Measurements from ENCODE around the gene SNRPB2.

SNRPB2 gene

DNA sequence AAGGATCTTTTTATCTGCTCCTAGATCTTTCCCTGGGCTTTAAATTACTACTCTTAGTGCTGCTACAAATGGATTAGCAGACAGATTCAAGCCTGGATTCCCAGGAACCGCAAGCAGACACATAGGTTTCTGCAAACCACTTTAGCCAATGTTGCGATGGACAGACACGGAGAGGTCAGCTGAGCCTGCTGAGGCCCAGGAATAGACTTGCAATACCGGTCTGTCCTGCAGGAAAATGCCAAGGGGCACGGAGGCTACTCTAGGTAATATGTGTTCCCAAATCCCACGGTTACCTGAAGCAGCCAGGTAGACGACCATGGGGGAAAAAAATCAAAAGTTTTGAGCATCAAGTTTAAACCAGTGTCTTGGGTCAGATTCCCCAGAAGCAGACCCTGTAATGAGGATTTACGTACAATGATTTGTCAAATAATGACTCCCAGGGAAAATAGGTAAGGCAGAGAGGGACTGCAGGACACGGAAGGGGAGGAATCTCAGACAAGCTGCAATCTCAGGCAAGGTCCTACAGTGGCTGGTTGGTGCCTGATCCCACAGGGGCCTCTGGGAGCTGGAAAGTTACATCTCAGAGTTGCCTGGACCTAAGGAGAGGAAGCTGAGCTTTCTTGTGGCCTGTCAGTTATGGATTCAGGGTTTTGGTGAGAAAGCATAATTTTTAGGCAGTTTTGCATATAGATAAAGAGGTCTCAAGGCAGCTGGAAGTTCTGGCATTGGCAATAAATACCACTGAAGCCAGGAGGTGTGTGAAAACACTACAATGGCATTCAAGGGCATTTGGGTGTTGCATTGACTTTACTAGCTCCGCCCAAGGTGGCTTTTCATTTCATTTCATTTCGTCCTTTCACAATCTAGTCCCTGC is 30.8 kb downstream of the SNRPB2 start:
- Histone ChIP-seq H3K4me1 (ENCODE audit: control insufficient read depth, low read depth, low read length) (no peaks in the 10 kb centered on the region), H3K4me3 (ENCODE audit: low read length) (no peak overlapping the region), H3K27ac (ENCODE audit: low read length) (no peak overlapping the region), H3K9me3 (ENCODE audit: control insufficient read depth, low read depth, low read length) (no peaks in the 10 kb centered on the region), H3K36me3 (ENCODE audit: control insufficient read depth, low read depth, low read length) (no peaks in the 10 kb centered on the region), H3K9ac (ENCODE audit: low read length) (no peak overlapping the region), H3K27me3 (ENCODE audit: control insufficient read depth, insufficient read depth, low read length) (no peaks in the 10 kb centered on the region)

DNA sequence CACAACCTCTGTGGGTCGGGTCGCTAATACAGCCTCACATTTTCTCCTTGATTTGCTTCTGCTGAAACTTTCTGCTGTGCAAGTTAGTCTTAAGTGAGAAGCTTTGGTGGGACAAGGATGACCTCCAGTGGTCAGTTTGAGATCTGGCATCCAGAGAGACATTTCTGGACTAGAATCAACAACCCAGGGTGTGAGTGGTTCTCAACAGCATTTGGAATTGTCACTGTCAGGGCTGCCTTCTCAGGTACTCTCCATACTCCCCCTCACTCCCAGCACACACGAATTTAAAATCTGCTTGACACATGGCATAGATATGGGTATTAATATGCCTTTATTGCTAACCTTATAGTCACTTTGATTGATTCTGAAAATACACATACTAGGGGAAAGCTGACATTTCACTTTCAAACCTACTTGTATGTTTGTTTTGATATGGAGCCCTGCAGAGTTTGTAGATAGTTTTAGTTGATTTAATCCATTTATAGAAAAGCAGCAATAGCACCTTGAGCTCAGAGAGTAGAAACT is 31.5 kb downstream of the SNRPB2 start:
- no peaks in the 10 kb centered on the region for H3K9me3 ChIP-seq (ENCODE audit: control insufficient read depth, low read depth, low read length)
- no peaks in the 10 kb centered on the region for H3K36me3 ChIP-seq (ENCODE audit: control insufficient read depth, low read depth, low read length)
- H3K27me3 ChIP-seq (ENCODE audit: control insufficient read depth, insufficient read depth, low read length): no peaks in the 10 kb centered on the region
- H3K4me3 ChIP-seq (ENCODE audit: low read length): no peak overlapping the region
- H3K4me1 ChIP-seq (ENCODE audit: control insufficient read depth, low read depth, low read length): no peaks in the 10 kb centered on the region
- no peak overlapping the region for H3K27ac ChIP-seq (ENCODE audit: low read length)
- no peak overlapping the region for H3K9ac ChIP-seq (ENCODE audit: low read length)

DNA sequence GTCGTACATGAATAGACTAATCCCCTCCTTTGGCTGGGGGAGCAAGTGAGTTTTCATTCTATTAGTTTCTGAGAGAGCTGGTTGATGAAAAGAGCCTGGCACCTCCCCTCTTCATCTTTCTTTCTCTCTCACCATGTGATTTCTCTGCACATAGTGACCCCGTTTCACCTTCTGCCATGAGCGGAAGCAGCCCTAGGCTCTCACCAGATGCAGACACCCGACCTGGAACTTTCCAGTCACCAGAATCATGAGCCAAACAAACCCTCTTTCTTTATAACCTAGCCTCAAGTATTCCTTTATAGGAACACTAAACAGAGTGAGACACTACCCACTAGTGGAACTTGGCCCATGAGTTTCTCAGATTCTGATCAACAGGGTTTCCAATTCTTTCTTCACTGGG is 34.7 kb downstream of the SNRPB2 start:
- no peak overlapping the region for H3K9ac ChIP-seq (ENCODE audit: low read length)
- no peak overlapping the region for H3K27ac ChIP-seq (ENCODE audit: low read length)
- no peaks in the 10 kb centered on the region for H3K4me1 ChIP-seq (ENCODE audit: control insufficient read depth, low read depth, low read length)
- no peaks in the 10 kb centered on the region for H3K27me3 ChIP-seq (ENCODE audit: control insufficient read depth, insufficient read depth, low read length)
- H3K36me3 ChIP-seq (ENCODE audit: control insufficient read depth, low read depth, low read length): no peaks in the 10 kb centered on the region
- no peak overlapping the region for H3K4me3 ChIP-seq (ENCODE audit: low read length)
- no peaks in the 10 kb centered on the region for H3K9me3 ChIP-seq (ENCODE audit: control insufficient read depth, low read depth, low read length)

DNA sequence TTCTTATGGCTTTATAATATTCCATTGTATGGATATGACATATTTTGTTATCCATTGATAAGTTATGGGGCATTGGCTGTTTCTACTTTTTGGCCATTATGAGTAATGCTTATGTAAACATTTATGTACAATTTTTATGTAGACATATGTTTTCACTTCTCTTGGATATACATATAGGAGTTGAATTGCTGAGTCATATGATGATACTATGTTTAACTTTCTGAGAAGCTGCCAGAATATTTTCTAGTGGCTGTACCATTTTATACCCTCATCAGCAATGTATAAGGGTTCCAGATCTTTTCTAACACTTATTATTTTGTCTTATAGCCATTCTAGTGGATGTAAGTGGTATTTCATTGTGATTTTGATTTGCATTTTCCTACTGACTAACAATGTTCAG is 41.4 kb downstream of the SNRPB2 start:
- H3K27me3 ChIP-seq (ENCODE audit: control insufficient read depth, insufficient read depth, low read length): no peaks in the 10 kb centered on the region
- no peak overlapping the region for H3K27ac ChIP-seq (ENCODE audit: low read length)
- no peak overlapping the region for H3K9ac ChIP-seq (ENCODE audit: low read length)
- no peaks in the 10 kb centered on the region for H3K4me1 ChIP-seq (ENCODE audit: control insufficient read depth, low read depth, low read length)
- H3K9me3 ChIP-seq (ENCODE audit: control insufficient read depth, low read depth, low read length): no peaks in the 10 kb centered on the region
- no peaks in the 10 kb centered on the region for H3K36me3 ChIP-seq (ENCODE audit: control insufficient read depth, low read depth, low read length)
- no peak overlapping the region for H3K4me3 ChIP-seq (ENCODE audit: low read length)

DNA sequence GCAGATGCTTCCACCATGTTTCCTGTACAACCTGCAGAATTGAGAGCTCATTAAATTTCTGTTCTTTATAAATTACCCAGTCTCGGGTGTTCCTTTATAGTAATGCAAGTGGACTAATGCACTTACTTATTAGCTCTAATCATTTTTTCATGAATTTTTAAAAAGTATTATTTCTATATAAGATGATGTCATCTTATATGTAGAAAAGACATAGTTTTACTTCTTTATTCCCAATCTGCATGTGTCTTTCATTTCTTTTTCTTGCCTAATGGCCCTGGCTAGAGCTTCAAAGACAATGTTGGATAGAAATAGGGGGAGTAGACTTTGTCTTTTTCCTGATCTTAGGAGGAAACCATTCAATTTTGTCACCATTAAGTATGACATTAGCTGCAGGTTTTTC is 46.1 kb downstream of the SNRPB2 start:
- Histone ChIP-seq H3K4me3 (ENCODE audit: low read length) (no peak overlapping the region), H3K27ac (ENCODE audit: low read length) (no peak overlapping the region), H3K9ac (ENCODE audit: low read length) (no peak overlapping the region), H3K36me3 (ENCODE audit: control insufficient read depth, low read depth, low read length) (no peaks in the 10 kb centered on the region), H3K9me3 (ENCODE audit: control insufficient read depth, low read depth, low read length) (no peaks in the 10 kb centered on the region), H3K27me3 (ENCODE audit: control insufficient read depth, insufficient read depth, low read length) (no peaks in the 10 kb centered on the region), H3K4me1 (ENCODE audit: control insufficient read depth, low read depth, low read length) (no peaks in the 10 kb centered on the region)

DNA sequence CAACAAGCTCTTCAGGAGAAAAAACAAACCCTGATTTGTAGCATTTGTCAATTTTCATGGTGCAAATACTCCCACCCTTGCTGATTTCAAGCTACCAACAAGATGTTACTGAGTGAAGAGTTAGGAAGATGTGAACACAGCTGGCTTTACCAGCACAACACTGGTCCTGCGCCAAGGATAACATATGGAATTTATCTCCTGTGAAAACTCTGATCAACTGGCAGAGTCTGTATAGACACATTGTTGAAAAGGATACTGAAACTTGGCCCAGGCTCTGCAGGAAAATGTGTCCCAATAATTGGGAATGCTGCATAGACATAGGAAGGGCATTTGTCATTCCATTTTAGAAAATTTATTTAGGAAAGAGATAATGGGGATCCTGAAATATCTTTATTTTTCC is 47.3 kb downstream of the SNRPB2 start:
- Histone ChIP-seq H3K9me3 (ENCODE audit: control insufficient read depth, low read depth, low read length) (no peaks in the 10 kb centered on the region), H3K9ac (ENCODE audit: low read length) (no peak overlapping the region), H3K4me3 (ENCODE audit: low read length) (no peak overlapping the region)

DNA sequence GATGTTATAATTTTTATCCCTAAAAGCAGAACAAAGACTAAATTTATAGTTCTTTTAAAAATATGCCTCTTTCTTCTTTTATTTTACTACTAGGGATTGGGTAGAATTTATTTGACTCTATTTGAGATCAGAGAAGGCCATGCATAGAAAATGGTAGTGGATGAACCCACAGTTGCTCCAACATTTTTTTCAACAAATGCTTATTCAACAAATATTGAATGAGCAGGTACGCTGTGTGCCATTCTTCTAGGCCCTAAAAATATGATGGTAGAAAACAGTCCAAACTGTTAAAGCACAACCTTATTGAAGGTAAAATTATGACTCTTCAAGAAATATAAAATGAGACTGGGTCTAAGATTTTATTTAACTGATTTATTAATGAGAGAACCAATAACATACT is 48.3 kb downstream of the SNRPB2 start:
- H3K9ac ChIP-seq (ENCODE audit: low read length): no peak overlapping the region
- H3K4me3 ChIP-seq (ENCODE audit: low read length): no peak overlapping the region
- H3K27ac ChIP-seq (ENCODE audit: low read length): no peak overlapping the region
- H3K4me1 ChIP-seq (ENCODE audit: control insufficient read depth, low read depth, low read length): no peaks in the 10 kb centered on the region
- no peaks in the 10 kb centered on the region for H3K27me3 ChIP-seq (ENCODE audit: control insufficient read depth, insufficient read depth, low read length)
- H3K36me3 ChIP-seq (ENCODE audit: control insufficient read depth, low read depth, low read length): no peaks in the 10 kb centered on the region
- no peaks in the 10 kb centered on the region for H3K9me3 ChIP-seq (ENCODE audit: control insufficient read depth, low read depth, low read length)

More for the DNA sequence above, 47.3 kb downstream of the SNRPB2 start:
- Histone ChIP-seq H3K27ac (ENCODE audit: low read length) (no peak overlapping the region), H3K4me1 (ENCODE audit: control insufficient read depth, low read depth, low read length) (no peaks in the 10 kb centered on the region), H3K27me3 (ENCODE audit: control insufficient read depth, insufficient read depth, low read length) (no peaks in the 10 kb centered on the region), H3K36me3 (ENCODE audit: control insufficient read depth, low read depth, low read length) (no peaks in the 10 kb centered on the region)

- Histone ChIP-seq H3K4me3 (ENCODE audit: low read length) (no peak overlapping the region), H3K9ac (ENCODE audit: low read length) (no peak overlapping the region), H3K27ac (ENCODE audit: low read length) (no peak overlapping the region), H3K27me3 (ENCODE audit: control insufficient read depth, insufficient read depth, low read length) (no peaks in the 10 kb centered on the region), H3K9me3 (ENCODE audit: control insufficient read depth, low read depth, low read length) (no peaks in the 10 kb centered on the region), H3K36me3 (ENCODE audit: control insufficient read depth, low read depth, low read length) (no peaks in the 10 kb centered on the region), H3K4me1 (ENCODE audit: control insufficient read depth, low read depth, low read length) (no peaks in the 10 kb centered on the region)
These were observed 51.7 kb downstream of the SNRPB2 start for GRCh38 chr20:16781496-16781895.

- Histone ChIP-seq H3K4me3 (ENCODE audit: low read length) (no peak overlapping the region), H3K4me1 (ENCODE audit: control insufficient read depth, low read depth, low read length) (no peaks in the 10 kb centered on the region), H3K27ac (ENCODE audit: low read length) (no peak overlapping the region), H3K9ac (ENCODE audit: low read length) (no peak overlapping the region), H3K27me3 (ENCODE audit: control insufficient read depth, insufficient read depth, low read length) (no peaks in the 10 kb centered on the region), H3K36me3 (ENCODE audit: control insufficient read depth, low read depth, low read length) (no peaks in the 10 kb centered on the region), H3K9me3 (ENCODE audit: control insufficient read depth, low read depth, low read length) (no peaks in the 10 kb centered on the region)
These were observed 55.4 kb downstream of the SNRPB2 start for GRCh38 chr20:16785226-16785625.
